CD4-positive, alpha-beta T cell treated with Interleukin-15 for 1 hour (primary cell): ENCODE results near the gene CAP1.

Source experiments
- DNase-seq: peaks from one replicate; pipeline ENCODE4 v3.0.0-alpha.2; 2020

Gene CAP1

DNA sequence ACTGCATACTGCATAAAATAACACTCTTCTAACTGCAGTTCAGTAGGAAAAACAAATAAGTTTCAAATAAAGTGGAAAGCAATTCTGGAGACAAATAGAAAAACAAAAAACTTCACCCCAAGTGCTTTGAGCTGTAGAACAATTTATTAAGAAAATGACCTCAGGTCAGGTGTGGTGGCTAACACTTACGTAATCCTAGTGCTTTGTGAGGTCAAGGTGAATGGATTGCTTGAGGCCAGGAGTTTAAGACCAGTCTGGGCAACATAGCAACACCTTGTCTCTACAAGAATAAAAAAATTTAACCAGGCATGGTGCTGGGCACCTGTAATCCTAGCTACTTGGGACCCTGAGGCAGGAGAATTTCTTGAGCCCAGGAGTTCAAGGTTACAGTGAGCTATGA lies 61.5 kb downstream of the CAP1 start:
- DNase-seq = no peak

DNA sequence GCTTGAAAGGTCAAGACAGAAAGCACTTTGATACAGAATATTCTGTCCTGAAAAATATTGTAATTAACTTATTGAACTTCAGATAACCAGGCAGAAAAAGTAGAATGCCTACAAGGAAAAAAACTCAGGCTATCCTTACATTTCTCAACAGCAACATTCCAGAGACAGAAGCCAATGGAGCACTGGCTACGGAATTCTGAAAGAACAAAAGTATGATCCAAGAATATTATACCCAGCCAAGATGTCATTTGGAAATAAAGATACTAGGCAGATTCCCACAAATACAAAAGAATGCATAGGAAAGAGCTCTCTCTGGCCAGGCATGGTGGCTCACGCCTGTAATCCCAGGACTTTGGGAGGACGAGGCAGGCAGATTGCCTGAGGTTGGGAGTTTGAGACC lies 62.4 kb downstream of the CAP1 start:
- DNase-seq = no peak

DNA sequence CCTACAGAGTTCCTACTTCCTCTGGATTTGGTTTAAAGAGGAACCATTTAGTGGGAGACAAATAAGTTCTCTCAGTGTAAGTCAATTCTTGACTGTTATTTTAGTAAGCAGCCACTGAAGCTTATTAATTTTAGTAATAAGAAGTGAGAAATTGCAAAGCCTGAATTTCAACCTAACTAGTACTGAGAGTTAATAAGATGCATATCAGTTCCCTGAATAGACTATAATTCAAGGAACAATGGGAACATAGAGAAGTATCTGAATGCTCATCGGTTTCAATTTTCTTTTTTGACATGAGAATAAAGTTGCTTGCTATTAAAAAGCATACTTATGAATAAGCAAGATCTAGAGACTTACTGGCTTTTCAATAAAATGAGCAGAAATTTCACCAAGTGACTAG lies 64.5 kb downstream of the CAP1 start:
- DNase-seq = no peak

DNA sequence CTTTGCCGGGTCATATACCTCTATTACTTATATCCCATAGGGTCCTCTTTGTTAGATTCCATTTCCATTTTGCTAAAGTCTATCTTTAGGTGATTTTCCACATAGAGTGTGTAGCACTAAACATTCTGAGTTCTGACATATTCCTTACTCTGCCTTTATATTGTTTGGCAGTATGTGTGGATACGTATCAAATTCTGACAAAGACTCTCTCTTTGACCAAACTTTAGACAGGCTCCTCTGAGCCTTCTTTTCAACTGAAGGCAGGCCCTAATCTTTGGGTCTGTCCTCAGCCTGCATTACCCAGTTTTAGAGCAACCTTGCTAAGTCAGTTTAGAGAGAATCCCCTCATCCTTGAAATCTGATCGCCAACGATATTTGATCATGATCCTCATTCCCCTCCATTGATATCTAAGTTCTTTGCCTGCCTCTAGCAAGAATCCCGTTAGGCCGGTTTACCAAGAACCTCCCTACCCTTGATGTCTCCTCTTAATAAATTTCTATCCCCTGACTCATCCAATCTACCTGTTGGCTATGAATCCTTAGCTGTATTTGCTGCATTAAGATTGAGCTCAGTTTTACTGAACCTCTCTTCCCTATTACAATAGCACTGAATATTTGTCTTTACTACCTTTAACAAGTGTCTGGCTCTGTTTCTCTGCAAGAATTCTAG lies 66.9 kb downstream of the CAP1 start:
- DNase-seq = no peak

DNA sequence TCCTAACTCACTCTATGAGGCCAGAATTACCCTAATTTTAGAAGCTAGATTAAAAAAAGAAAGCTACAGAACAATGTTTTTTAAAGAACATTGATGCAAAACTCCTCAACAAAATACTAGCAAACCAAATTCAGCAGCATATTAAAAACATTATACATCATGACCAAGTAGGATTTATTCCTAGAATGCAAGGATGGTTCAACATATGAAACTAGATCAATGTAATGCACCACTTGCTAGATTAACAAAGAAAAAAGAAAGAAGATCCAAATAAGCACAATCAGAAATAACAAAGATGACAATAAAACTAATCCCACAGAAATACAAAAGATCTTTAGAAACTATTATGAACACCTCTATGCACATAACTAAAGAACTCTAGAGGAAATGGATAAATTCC lies 69.9 kb downstream of the CAP1 start:
- no peak for DNase-seq

DNA sequence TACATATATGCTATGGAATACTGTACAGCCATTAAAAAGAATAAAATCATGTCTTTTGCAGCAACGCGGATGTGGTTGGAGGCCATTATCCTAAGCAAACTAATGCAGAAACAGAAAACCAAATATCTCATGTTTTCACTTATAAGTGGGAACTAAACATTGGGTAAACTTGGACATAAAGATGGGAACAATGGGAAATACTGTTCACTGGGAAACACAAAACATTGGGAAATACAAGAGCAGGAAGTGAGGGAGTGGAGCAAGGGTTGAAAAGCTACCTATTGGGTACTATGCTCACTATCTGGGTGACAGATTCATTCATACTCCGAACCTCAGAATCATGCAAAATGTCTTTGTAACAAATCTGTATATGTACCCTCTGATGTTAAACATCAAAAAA lies 73.9 kb downstream of the CAP1 start:
- no peak for DNase-seq

DNA sequence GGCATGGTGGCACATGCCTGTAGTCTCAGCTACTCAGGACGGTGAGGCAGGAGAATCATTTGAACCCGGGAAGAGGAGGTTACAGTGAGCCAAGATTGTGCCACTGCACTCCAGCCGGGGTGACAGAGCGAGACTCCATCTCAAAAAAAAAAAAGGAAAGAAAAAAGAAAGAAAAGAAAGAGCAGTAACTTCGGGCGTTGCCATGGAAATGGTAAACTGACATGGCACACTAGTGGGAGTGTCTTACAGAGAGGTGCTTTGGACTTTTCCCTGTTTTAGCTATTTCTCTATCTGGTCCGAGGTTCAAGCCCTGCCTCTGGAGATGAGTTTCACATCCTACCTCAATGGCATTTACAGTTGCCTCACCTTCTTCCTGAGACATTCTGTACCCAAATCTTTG lies 79.6 kb downstream of the CAP1 start:
- no peak for DNase-seq
